GM19035 (cell line): Measurements from ENCODE around the gene MAP6.
"Not testable (repeated sequence)": the region's sequence is repeated elsewhere in the genome, so short reads cannot be mapped to it uniquely, and the experiment has no call there.

Source experiments
- ATAC-seq: cut with Tn5 transposase; IDR thresholded peaks from one replicate; pipeline ENCODE4 v1.9.1; 2021; ENCODE audit not compliant: unreplicated experiment

The MAP6 gene

DNA sequence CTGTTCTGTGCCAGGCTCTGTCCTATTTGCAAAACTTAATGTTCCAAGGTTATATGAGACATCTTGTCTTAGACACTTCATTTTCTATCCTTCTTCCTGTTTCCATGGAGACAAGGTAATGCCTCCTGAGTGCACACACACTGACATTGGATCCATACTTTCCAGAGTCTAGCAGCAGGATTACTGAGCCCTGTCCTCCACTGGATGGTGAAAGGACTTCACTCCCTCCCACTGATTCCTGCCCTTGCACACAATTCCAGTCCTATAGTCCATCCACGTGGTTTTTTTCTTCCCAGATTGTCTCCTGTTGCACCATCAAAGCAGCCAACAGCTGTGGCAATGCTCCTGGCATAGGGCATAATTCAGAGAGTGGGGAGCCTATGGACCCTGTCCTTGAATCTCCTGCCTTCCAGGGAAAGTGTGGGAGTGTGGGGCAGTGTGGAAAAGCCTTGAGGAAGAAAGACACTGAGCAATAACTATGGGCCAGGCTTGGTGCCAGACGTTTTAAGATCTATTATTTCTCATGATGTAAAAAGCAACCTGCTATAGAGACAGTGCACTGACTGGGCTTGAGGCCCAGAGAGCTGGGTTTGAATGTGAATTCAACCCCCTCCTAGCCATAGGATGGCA lies 75.4 kb downstream of the MAP6 start:
- no peak for ATAC-seq

DNA sequence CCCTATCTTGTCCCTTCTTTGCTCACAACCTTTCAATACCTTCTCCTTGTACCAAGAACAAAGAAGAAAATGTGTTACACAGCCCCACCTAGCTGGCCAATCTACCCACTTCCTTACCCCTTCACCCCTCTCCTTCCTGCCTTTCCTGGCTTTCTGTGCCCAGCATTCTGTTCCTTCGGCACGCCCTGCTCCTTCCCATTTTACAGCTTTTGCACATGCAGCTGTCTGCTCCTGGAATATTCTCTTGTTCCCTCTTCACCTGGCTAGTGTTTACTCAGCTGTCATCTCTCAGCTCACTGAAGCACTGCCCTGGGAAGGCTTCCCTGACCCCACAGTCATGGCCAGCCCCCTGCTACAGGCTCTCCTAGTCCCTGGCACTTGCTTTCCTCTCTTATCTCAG lies 76.1 kb downstream of the MAP6 start:
- ATAC-seq, result no peak

DNA sequence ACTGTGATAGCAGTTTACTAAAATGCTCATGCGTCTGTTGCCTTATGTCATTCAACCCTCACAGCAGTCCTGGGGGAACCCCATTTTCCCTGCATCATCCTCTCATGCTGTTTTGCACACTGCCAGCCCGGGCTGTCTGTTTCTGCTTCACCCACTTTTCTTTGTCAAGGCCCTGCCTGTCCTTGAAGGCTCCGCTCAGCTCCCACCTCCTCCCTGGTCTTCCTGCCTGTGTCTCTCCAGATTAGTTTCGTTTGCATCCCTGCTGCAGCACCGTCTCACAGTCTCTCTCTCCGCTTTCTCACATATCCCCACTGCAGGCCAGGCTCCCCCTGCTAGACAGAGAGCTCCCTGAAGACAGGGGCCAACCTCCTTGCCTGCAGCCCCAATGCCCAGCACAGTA lies 76.9 kb downstream of the MAP6 start:
- no peak for ATAC-seq

DNA sequence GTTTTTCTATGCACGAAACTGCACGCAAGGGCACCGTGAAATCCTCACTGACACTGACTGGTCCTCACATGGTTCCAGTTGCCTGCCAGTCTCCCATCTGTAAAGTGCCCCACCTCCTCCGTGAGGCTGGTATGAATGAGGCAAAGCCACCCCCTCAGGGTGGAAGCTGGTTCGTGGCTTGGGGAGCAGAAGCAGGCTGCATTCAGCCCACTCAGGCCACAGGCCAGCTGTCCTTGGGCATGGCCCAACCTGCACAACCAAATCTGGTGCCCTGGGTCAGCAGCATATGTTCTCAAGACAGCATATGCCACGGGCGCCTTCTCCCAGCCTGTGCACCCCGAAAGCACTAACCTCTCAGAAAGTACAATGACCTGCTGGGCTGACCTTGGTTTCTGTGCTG lies 77.5 kb downstream of the MAP6 start:
- no peak for ATAC-seq

DNA sequence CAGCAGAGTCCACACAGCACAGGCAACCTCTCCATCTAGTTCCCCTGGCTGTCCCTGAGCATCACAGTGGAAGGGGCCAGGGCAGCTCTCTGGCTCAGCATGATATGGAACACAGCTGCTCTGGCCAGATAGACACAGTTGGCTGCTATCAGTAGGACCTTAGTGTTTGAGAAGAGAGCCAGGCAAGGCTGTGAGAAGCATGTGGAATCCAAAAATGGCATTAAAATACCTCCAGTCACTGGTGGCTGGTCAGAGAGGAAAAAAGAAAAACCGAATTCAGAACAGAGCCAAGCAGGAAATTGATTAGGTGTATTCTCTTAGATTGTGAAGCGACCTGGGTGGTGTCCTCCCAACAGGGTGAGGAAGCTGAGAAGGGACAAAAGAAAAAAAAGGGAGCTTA lies 78.9 kb downstream of the MAP6 start:
- no peak for ATAC-seq

DNA sequence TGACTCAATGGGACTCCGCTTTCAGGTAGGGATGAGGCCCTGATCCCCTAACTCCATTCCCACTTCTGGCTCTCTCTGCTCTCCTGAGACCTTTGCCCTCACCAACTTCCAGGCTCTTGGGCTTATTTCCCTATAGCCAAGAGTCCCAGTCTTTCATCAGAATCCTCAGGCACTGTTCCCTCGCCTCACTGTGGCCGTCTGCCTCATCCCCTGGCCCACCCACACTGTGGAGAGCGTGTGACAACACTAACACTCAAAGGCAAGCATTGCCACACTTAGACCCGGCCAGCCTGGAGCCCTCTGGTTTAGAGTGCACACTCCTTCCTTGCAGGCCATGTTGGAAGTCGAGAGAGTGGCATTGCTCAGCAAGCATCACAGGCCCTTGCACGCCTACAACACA lies 79.8 kb downstream of the MAP6 start:
- ATAC-seq, result no peak

DNA sequence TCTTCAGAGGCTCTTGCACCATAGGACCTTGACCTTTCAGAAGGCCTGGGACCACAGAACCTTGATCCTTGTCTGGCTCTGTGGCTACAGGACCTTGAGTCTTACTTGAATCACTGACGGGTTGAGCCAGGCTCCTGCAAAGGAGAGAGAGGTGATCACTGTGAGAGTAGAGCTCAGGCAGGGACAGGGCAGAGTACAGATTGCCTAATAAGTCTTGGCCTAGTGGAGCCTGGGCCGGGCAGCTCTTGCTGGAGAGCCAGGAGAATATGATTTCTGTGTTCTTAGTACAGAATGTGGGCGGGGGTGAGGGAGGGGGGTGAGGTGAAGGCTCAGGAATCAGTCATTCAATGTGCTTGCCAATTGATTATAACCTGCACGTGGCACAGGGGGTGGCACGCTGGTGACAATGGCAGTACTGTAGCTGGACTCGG lies 80.8 kb downstream of the MAP6 start:
- ATAC-seq, result no peak

DNA sequence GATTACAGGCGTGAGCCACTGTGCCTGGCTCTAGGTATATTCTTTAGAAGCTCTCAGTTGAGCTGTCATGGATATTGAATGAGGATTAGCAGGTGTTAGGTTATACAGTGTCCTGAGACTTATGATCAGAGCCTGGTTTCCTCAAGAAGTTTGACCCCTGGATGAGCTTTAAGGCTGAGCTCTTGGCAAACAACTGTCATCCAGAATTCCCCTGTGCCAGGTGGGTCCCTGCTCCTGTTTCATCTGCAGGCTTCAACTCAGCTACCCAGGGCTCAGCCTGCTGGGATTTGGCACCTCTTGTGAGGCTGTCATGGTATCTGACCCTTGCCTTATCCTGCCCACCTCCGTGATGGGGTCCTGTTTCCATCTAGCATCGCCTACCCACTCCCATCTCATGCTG lies 82.4 kb downstream of the MAP6 start:
- no peak for ATAC-seq

DNA sequence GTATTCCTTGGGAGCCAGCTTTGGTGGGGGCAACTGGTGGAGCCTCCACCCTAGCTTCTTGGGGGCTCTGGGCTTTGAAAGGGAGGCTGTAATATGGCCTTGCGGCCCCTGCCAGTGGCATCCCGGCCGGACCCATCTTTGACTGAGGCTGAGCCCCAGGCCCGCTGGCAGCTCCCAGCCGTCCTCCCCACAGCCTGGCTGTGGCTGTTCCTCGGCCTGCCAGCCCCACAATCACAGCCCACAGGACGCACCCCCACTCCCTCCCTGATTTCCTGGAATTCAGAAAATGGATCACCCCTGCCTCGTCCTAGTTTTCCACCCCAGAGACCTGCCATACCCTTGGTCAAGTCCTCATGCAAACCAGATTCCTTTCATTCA lies 83.6 kb downstream of the MAP6 start:
- ATAC-seq, result no peak

DNA sequence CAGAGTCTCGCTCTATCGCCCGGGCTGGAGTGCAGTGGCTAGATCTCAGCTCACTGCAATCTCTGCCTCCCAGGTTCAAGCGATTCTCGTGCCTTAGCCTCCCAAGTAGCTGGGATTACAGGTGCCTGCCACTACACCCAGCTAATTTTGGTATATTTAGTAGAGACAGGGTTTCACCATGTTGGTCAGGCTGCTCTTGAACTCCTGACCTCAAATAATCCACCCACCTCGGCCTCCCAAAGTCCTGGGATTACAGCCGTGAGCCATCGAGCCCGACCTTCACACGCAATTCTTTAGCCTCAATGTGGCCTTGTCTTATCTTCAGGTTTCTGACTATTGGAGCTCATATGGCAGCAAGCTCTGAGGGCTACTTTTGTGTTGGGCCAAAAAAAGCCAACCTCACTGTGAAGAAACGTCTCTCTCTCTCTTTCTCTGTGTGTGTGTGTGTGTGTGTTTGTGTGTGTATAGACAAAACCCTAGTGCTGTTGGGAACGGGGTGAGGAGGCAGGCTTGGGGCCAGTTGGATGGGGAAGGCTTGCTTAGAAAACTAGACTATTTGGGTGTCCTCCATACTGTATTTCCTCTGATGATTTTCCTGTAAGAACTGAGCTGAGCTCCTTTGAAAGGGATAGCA lies 84.1 kb downstream of the MAP6 start:
- not testable (repeated sequence) for ATAC-seq

DNA sequence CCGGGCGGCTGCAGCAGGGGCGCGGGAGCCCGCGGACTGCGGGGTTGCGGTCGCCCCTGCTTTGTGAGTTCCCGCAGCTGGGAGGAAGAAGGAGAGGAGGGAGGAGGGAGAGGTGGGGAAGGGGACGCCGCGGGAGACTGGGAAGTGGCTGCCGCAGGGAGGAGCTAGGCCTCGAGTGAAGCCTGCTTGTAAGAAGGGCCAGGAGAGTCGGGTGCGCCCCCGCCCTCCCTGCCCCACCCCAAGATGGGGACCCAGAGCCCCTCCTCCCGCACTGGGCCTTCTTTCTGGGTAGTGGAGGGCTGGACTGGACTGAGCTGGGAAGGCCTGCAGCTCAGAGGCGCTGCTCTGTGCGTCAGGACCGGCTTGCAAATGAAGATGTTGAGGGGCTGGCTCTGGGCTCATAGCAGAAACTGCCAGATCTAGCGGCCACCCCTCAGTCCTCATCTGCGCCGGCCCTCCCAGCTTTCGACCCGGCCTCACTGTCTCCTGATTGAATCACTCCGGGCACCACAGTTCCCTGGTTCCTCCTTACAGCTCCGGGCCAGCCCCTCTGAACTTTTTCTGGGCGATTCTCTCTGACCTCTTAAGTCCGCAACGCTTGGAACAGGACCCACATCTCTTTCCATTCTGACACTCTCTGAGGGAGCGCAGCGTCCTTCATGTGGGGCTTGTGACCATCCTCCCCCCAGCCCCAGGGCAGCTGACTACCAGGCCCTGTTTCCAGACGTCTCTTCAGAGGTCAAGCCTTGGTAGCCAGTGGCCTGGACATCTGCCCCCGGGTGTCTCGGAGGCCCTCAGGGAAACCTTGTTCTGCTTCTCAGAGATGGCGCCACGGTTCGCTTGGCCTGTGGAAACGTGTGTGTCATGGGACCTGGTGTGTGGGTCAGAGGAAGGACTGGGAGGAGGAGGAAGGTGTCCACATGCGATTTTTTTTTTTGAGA lies 84.8 kb downstream of the MAP6 start:
- ATAC-seq, result no peak

DNA sequence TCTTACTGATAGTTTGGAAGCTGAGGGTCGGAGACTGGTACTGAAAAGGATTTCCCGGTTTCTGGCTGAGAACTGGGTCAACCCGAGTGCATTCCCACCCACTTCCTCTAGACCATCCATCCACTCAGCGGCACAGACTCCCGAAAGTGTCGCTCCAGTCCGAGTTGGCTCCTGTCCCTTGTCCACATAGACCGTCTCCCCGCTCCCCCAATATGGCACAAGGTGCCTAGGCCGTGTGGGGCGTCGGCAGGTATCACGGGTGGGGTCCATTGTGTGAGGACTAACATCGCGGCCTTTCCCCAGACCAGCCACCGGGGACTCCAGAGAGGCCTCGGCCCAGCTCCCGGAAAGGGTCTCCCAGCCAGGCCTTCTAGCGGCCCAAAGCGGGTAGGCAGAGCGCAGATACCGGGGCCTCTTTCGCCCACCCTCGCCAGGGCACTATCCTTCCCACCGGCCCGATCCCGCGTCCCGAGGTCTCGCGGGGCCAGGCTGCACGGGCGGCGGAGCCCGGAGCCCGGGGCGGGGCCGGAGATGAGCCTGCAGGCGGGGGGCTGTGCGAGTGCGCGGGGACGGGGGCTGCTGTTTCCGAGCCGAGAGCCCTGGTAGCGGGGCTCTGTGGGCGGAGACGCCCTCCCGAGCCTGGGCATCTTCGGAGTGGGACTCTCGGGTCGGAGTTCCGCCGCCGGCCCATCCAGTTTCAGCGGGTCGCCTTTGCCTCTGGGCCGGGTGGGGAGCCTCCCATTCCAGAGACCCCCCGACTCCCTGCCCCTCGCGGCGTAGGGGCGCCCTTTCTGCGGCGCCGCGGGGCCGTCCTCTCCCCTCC lies 85.7 kb downstream of the MAP6 start:
- ATAC-seq, result no peak

DNA sequence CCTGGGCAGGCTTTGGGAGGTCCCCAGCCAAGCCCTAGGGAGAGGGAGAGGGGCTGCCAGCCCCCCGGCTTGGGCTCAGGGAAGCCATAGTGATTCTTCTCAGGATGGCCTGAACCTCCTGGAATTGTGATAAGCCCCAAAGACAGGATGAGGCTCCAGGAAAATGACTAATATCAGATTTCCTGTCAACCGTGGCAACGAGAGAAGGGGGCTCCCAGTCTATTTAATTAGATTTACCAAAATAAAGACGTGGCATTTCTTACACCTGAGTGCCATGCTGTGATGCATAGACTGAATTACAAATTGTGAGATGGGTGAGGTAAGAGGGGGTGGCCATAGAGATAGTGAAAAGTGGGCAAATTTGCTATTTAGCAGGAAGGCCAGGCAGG lies 86.3 kb downstream of the MAP6 start:
- ATAC-seq, result no peak

DNA sequence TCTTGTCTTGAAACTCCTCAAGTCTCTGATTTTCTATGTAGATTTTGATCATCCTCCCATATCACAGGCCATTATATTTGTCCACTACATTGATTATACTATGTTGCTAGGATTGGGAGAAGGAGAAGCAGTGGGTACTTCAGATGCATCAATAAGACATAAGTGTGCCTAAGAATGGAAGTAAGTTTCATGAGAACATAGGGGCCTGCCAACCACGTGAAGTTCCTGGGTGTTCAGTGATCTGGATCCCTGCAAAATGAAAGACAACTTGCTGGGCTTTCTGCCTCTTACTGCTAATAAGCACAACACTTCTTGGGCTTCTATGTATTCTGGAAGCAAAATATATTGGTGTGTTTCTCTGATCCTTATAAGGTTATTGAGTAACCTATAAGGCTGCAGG lies 89.0 kb downstream of the MAP6 start:
- ATAC-seq, result no peak

DNA sequence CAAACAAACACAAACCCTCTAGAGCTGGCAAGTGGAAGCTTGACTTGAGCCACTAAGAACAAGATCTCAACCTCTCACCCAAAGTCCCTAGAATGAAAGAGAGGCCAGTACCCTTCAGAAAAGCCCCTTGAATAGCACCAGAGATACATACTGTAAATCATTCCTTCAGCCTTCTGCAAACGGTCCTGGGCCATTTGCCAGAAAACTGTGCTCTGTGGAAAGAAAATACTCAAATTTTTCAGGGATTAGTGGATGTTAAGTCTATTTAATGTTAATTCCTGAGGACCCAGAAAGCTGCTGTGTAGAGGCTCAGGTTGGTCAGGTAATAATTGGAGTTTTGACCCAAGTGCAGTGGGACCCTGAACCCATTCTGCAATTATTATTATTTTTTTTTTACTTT lies 89.9 kb downstream of the MAP6 start:
- no peak for ATAC-seq

DNA sequence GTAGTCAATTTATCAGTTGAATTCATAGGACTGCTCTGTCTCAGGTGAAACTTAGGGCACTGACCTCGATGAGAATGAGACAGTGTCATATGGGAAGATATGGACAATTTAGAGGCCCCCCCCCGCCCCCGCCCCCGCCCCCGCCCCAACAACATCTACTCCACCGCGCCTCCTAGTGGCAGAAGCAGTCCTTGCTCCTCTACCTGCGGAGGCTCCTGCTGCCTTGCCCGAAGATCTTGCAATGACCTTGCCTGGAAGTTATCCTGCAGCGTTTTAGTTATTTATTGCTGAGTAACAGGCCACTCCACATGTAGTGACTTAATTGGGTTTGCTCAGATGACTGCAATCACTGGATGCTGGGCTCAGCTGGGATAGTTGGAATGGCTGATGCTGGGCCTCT lies 91.6 kb downstream of the MAP6 start:
- no peak for ATAC-seq

DNA sequence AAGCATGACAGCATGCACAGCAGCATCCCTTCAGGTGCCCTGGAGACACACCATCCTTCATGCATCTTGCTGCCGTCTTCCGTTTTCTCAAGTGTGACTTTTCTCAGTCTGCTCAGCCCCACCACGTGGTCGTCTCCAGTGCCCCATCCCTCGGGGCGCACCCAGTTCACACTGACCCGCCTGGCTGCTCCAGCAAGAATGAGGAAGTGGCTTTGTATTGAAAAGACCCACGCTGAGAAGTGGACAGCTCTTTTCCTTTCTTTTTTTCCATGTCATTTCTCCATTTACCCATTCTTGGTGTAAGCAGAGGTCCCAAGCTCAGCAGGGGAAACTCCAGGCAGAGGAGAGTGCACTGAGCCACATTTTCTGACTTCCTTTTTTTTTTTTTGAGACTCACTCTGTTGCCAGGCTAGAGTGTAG lies 92.3 kb downstream of the MAP6 start:
- no peak for ATAC-seq

DNA sequence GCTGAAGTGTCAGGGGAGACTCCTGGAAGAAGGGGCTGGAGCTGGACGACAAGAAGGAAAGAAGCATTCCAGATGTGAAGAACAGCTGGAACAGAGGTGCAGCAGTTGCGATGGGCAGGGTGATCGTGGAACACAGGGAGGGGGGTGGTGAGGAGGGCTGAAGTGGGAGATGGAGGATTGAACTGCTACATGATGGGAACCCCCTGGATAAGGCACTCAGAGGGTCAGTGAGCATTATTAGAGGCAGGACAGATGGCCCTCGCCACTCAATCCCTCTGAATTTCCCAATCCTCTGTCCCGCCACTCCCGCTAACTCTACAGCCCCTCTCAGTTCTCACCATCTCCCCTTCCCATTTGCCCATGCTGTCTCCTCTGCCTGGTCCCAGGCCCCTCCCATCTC lies 92.8 kb downstream of the MAP6 start:
- ATAC-seq, result no peak

DNA sequence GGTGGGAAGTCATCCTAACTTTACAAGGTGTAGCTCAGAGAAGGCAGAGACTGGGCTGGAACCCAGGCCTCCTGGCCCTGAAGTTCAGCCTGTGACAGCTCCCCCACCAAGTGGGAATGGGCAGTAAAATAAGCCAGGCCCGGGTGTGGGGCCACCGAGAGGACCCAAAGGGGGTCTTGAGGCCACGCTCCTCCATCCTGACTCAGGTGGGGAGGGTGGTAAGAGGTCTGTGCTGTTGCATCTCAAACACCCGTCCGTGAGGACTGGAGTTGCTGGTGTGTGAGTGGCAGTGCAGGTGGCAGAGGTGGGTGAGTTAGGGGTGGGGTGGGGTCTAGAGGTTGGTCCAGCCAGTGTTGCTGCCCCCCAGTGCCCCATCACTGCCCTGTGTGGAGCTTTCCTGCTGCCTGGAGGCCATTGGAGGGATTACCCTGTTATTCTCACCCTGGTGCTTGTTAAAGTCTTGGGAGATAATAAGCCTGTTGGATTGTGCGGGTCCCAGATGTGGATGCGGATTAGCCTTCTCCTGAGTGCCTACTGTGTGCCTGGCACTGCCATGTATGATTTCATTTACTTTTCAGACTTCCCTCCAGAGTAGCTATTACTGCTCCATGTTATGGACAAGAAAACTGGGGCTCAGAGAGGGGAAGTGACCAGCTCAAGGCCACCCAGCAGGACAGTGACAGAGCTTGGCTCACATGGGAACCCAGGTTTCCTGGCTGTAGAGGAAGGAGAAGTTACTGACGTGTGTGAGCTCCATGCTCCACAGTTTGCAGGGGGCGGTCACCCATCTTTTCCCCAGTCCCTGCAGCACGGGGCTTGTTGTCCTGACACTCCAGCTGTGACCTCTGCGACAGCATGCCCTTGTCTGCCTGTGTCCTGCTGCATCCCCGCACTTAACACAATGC lies 93.9 kb downstream of the MAP6 start:
- no peak for ATAC-seq

DNA sequence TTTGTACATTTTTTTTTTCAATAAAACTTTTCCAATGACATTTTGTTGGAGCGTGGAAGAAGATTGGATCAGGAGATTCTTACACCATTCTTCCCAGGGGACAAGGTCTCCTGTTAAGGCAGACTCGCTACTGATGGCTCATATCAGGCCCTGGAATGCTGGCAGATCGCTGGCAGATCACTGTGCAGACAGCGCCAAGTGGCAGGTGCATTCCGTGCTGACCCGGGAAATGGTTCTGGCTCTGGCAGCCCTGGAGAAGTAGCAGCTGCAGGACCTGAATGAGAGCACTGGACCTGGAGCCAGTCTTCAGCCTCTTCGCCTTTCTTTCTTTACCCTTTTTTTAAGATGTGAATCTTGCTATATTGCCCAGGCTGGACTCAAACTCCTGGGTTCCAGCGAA lies 96.1 kb downstream of the MAP6 start:
- ATAC-seq, result no peak
